Endothelial cell of umbilical vein (primary cell): Measurements from ENCODE around the gene CAMTA1. TPM values are rescaled to one million over a fixed set of nuclear protein-coding genes. Genes with fewer than 3 reads are reported as not detected.

Experiments
- BruUV-seq: library from RNA; stranded (reverse); fragments of 400-500 nt; replicated peaks from 2 replicates; lab custom pipeline; 2021; lab: Mats Ljungman, UMichigan
- CTCF ChIA-PET: fragments of 300-600, 350-600 bp; sonication (Branson Sonifier 250); formaldehyde crosslinking; loops from one replicate; lab custom pipeline; 2021; ENCODE audit warnings: antibody characterized with exemption, inconsistent platforms; lab: Charles Lee
- POLR2A ChIA-PET: fragments of 300-600, 350-600 bp; sonication (Branson Sonifier 250); formaldehyde crosslinking; loops from one replicate; lab custom pipeline; 2021; ENCODE audit warnings: antibody characterized with exemption, inconsistent platforms; lab: Charles Lee
- DNase-seq: peaks from one replicate; pipeline ENCODE4 v3.0.0-alpha.2; 2011; ENCODE audit warnings: low read depth, low spot score
- FAIRE-seq: peaks from 2 replicates; lab custom pipeline; 2011; peaks lifted over from hg19 to GRCh38; lab: Jason Lieb, UNC
- H2AFZ ChIP-seq: 2 replicates; pipeline ENCODE4 v1.6.0; 2012; ENCODE audit warnings: low read depth, low read length, control low read depth, inconsistent platforms
- H3K27ac ChIP-seq: 2 replicates; pipeline ENCODE4 v1.5.1; 2011; ENCODE audit warnings: low read depth, mild to moderate bottlenecking, control low read depth, low read length, moderate library complexity; ENCODE audit not compliant: insufficient read depth
- H3K27me3 ChIP-seq, 2 experiments: 2 replicates each; pipeline versions ENCODE4 v1.6.0 to v1.6.1; 2011; ENCODE audit warnings: low read length in 2 of 2, mixed read lengths in 1 of 2; ENCODE audit not compliant: control insufficient read depth in 2 of 2, insufficient read depth in 2 of 2
- H3K36me3 ChIP-seq, 2 experiments: 2 replicates in 1 of 2; 3 replicates in 1 of 2; pipeline ENCODE4 v1.5.1; 2011; ENCODE audit warnings: low read length in 2 of 2, mild to moderate bottlenecking in 1 of 2, moderate library complexity in 1 of 2; ENCODE audit not compliant: control insufficient read depth in 2 of 2, insufficient read depth in 2 of 2; ENCODE audit errors: extremely low read depth in 1 of 2
- H3K4me1 ChIP-seq: 3 replicates; pipeline ENCODE4 v1.5.1; 2011; ENCODE audit warnings: mild to moderate bottlenecking, low read length; ENCODE audit not compliant: control insufficient read depth, insufficient read depth; ENCODE audit errors: extremely low read depth
- H3K4me2 ChIP-seq: 2 replicates; pipeline ENCODE4 v1.6.1; 2011; ENCODE audit warnings: low read length, control low read depth, mixed read lengths; ENCODE audit not compliant: insufficient read depth
- H3K4me3 ChIP-seq, 3 experiments: fragments of 200-600 bp in 1 of 3; sonication (generic), shearing (Covaris generic) in 1 of 3; replicated peaks in 1 of 3; 2 replicates each; pipeline ENCODE4 v1.5.1; 2011 to 2016; ENCODE audit warnings: control low read depth in 3 of 3, low read length in 3 of 3, mild to moderate bottlenecking in 2 of 3, inconsistent platforms in 1 of 3, low read depth in 1 of 3, moderate library complexity in 1 of 3; ENCODE audit not compliant: insufficient read depth in 1 of 3
- H3K79me2 ChIP-seq: 2 replicates; pipeline ENCODE4 v1.6.0; 2012; ENCODE audit warnings: low read length, inconsistent platforms; ENCODE audit not compliant: control insufficient read depth, insufficient read depth
- H3K9ac ChIP-seq: replicated peaks from 2 replicates; pipeline ENCODE3; 2011; ENCODE audit warnings: low read length, control low read depth; ENCODE audit not compliant: insufficient read depth; ENCODE audit errors: extremely low read depth
- H3K9me1 ChIP-seq: replicated peaks from 3 replicates; pipeline ENCODE4 v1.6.0; 2011; ENCODE audit warnings: mild to moderate bottlenecking, low read length; ENCODE audit not compliant: control insufficient read depth, insufficient read depth; ENCODE audit errors: extremely low read depth
- H3K9me3 ChIP-seq: replicated peaks from 2 replicates; pipeline ENCODE4 v1.5.1; 2012; ENCODE audit warnings: low read length, inconsistent platforms; ENCODE audit not compliant: control insufficient read depth, insufficient read depth
- H4K20me1 ChIP-seq: replicated peaks from 2 replicates; pipeline ENCODE3; 2011; ENCODE audit warnings: mild to moderate bottlenecking, low read length; ENCODE audit not compliant: control insufficient read depth, insufficient read depth; ENCODE audit errors: extremely low read depth
- CTCF ChIP-seq, 2 donors: IDR thresholded peaks; 1 replicate in 1 of 2; 2 replicates in 1 of 2; pipeline ENCODE4 v1.5.1; 2011; ENCODE audit warnings: low read length in 2 of 2, mild to moderate bottlenecking in 2 of 2, moderate library complexity in 2 of 2, control low read depth in 1 of 2, inconsistent platforms in 1 of 2, low read depth in 1 of 2; ENCODE audit not compliant: insufficient read depth in 1 of 2; ENCODE audit errors: extremely low read depth in 1 of 2
- EZH2 ChIP-seq: IDR thresholded peaks from 2 replicates; pipeline ENCODE4 v1.6.1; 2012; ENCODE audit warnings: borderline replicate concordance, low read depth, mild to moderate bottlenecking, moderate library complexity, low read length, inconsistent platforms; ENCODE audit not compliant: severe bottlenecking
- FOS ChIP-seq: IDR thresholded peaks from 2 replicates; pipeline ENCODE4 v1.6.1; 2011; ENCODE audit warnings: mild to moderate bottlenecking, low read length, moderate library complexity, borderline replicate concordance; ENCODE audit not compliant: insufficient read depth
- GATA2 ChIP-seq: IDR thresholded peaks from 2 replicates; pipeline ENCODE4 v1.7.0; 2011; ENCODE audit warnings: low read depth, mild to moderate bottlenecking, moderate library complexity, mixed read lengths, low read length; ENCODE audit not compliant: insufficient read length, insufficient read depth
- JUN ChIP-seq: IDR thresholded peaks from 2 replicates; pipeline ENCODE4 v1.6.1; 2011; ENCODE audit warnings: borderline replicate concordance, low read depth; ENCODE audit not compliant: insufficient read length, insufficient read depth
- MAX ChIP-seq: IDR thresholded peaks from 2 replicates; pipeline ENCODE4 v1.6.1; 2011; ENCODE audit not compliant: insufficient read depth, insufficient read length
- MYC ChIP-seq: IDR thresholded peaks from one replicate; pipeline ENCODE4 v1.6.1; 2011; ENCODE audit warnings: mild to moderate bottlenecking, low read depth, low read length
- POLR2A ChIP-seq: IDR thresholded peaks from 2 replicates; pipeline ENCODE4 v1.6.1; 2012; ENCODE audit warnings: low read depth, mild to moderate bottlenecking, control low read depth, low read length
- POLR2AphosphoS5 ChIP-seq: IDR thresholded peaks from 2 replicates; pipeline ENCODE4 v1.6.1; 2012; ENCODE audit warnings: low read depth, mild to moderate bottlenecking, control low read depth, low read length, moderate library complexity; ENCODE audit not compliant: insufficient read depth
- dilution Hi-C: fragments of 300-500 bp; cut with MboI; formaldehyde crosslinking; loops from one replicate; pipeline ENCODE4 v1.15.0; 2019; ENCODE audit warnings: low sequenced_read_pairs; ENCODE audit not compliant: extremely low pct_ligation_motif_present
- intact Hi-C: fragments of 100-400 bp; cut with micrococcal nuclease; formaldehyde crosslinking; loops from one replicate; pipeline ENCODE4 v1.10.0; 2022
- polyA plus RNA-seq, 4 experiments: library from polyadenylated mRNA; depleted of rRNA in 3 of 4; stranded (reverse) in 3 of 4; unstranded in 1 of 4; fragments of >200 nt; gene quantifications; 2 replicates each; pipeline versions ENCODE4 v1.2.1 to v1.2.3, GENCODE V29; 2011 to 2012; ENCODE audit warnings: missing spikeins in 1 of 4
- total RNA-seq: library from RNA; stranded (reverse); gene quantifications from 2 replicates; pipeline ENCODE4 v1.2.3, GENCODE V29; 2021

Gene CAMTA1
- total and polyA plus RNA-seq, 2 donors (not counting 3 experiments of a cell fraction or from before 2014, with no cell fraction given), result 50.8 to 92.7 TPM

- Histone ChIP-seq H3K9me3 (no peaks in the 10 kb centered on the region), H3K4me1 (peaks cover 20% of the 10 kb centered on the region), H3K4me2 (no peak overlapping the region), H3K27me3 (no peaks in the 10 kb centered on the region), H3K36me3 (no peaks in the 10 kb centered on the region), H3K79me2 (peaks cover 21% of the 10 kb centered on the region), H3K9me1 (no peaks in the 10 kb centered on the region), H4K20me1 (peaks cover 5% of the 10 kb centered on the region), H2AFZ (no peak overlapping the region), H3K4me3 (no peak overlapping the region), H3K9ac (no peak overlapping the region), H3K27ac (no peak overlapping the region)
- BruUV-seq, result no TSS peak
- ChIA-PET POLR2A (no interaction called here), CTCF (interaction anchor here (0.7 kb wide), 1 partner anchor 16 kb away, joined by 3 read pairs; no protein-coding TSS in a partner anchor)
- TF ChIP-seq MAX (no peak), MYC (no peak), JUN (no peak), EZH2 (no peak), FOS (no peak), GATA2 (no peak), CTCF (IDR thresholded peaks at IDR 0.05; ENCODE audit: extremely low read depth in 1 of 2, insufficient read depth in 1 of 2, low read depth in 1 of 2, low read length in 2 of 2) (no peak), POLR2A (no peak), POLR2AphosphoS5 (no peak)
- intact Hi-C loops (no loop called here), dilution Hi-C loops (no loop called here)
- DNase-seq, result no peak
- FAIRE-seq, result no peak
Measured at GRCh38 chr1:6820899-6821298, 35.6 kb downstream of the CAMTA1 start.
